Dermis microvascular lymphatic vessel endothelial cell (primary cell): Measurements from ENCODE around the gene PDZRN3. TPM values are rescaled to one million over a fixed set of nuclear protein-coding genes. Genes with fewer than 3 reads are reported as not detected.

Experiments
- DNase-seq, 2 donors: peaks; one replicate each; pipeline versions ENCODE4 v3.0.0 to v3.0.0-alpha.2; 2010; ENCODE audit warnings: low read depth in 2 of 2
- total RNA-seq: library from RNA; depleted of rRNA; stranded (reverse); fragments of >200 nt; gene quantifications from 2 replicates; pipeline ENCODE4 v1.2.1, GENCODE V29; 2014

The PDZRN3 gene
- total RNA-seq, 1 donor from 2014 or later, result under 0.01 TPM

GRCh38 chr3:73558727-73559075 is 66.0 kb downstream of the PDZRN3 start:
- DNase-seq, result no peak

- DNase-seq, result no peak
Measured at GRCh38 chr3:73557986-73558726, 66.6 kb downstream of the PDZRN3 start.

- DNase-seq, result no peak
Measured at GRCh38 chr3:73556520-73557372, 68.0 kb downstream of the PDZRN3 start.

- no peak for DNase-seq
Measured at GRCh38 chr3:73555076-73555475, 69.7 kb downstream of the PDZRN3 start.

GRCh38 chr3:73552700-73553099 is 72.0 kb downstream of the PDZRN3 start:
- no peak for DNase-seq

- DNase-seq, result no peak
Measured at GRCh38 chr3:73550032-73550431, 74.7 kb downstream of the PDZRN3 start.

- DNase-seq, result no peak
Measured at GRCh38 chr3:73549051-73549600, 75.6 kb downstream of the PDZRN3 start.

- DNase-seq, result no peak
Measured at GRCh38 chr3:73548436-73548835, 76.3 kb downstream of the PDZRN3 start.

GRCh38 chr3:73547427-73548248 is 77.1 kb downstream of the PDZRN3 start:
- no peak for DNase-seq

GRCh38 chr3:73546961-73547360 is 77.8 kb downstream of the PDZRN3 start:
- no peak for DNase-seq

- no peak for DNase-seq
Measured at GRCh38 chr3:73543412-73543811, 81.3 kb downstream of the PDZRN3 start.

- DNase-seq, result no peak
Measured at GRCh38 chr3:73542136-73542535, 82.6 kb downstream of the PDZRN3 start.

GRCh38 chr3:73540969-73541740 is 83.6 kb downstream of the PDZRN3 start:
- no peak for DNase-seq

GRCh38 chr3:73538486-73538885 is 86.3 kb downstream of the PDZRN3 start:
- no peak for DNase-seq

- no peak for DNase-seq
Measured at GRCh38 chr3:73536952-73537351, 87.8 kb downstream of the PDZRN3 start.

- DNase-seq, result no peak
Measured at GRCh38 chr3:73536336-73536895, 88.3 kb downstream of the PDZRN3 start.

GRCh38 chr3:73535931-73536330 is 88.8 kb downstream of the PDZRN3 start:
- no peak for DNase-seq

GRCh38 chr3:73535137-73535536 is 89.6 kb downstream of the PDZRN3 start:
- no peak for DNase-seq

GRCh38 chr3:73530022-73530396 is 94.7 kb downstream of the PDZRN3 start:
- no peak for DNase-seq

- no peak for DNase-seq
Measured at GRCh38 chr3:73529308-73530021, 95.3 kb downstream of the PDZRN3 start.
